ENCODE data around the gene TSHZ2.
"Not testable (repeated sequence)": the region's sequence is repeated elsewhere in the genome, so short reads cannot be mapped to it uniquely, and the experiment has no call there.

The TSHZ2 gene

GRCh38 chr20:52962183-52962582 lies 10.0 kb upstream of the TSHZ2 start:
- no peak for DNase-seq

- DNase-seq: no peak
Observed at GRCh38 chr20:52963131-52963530, 9.0 kb upstream of the TSHZ2 start.

DNA sequence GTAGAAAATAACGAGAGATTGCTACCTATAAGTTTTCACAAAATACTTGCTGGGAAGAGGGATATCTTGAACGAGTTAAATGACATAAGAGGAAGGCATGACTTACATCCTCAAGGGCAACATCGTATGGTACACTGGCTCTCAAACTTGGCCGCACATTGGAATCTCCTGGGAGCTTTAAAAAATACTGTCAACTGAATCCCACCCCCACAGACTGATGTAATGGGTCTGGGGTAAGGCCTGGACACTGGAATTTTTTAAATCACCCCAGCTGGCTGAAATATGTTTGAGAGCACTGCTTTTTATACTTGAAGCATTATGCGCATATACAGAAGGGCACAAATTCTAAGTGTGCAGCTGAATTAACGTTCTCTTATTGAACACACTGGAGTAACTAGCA lies 8.0 kb upstream of the TSHZ2 start:
- DNase-seq: no peak

- no peak for DNase-seq
Observed at GRCh38 chr20:52965380-52965779, 6.8 kb upstream of the TSHZ2 start.

DNA sequence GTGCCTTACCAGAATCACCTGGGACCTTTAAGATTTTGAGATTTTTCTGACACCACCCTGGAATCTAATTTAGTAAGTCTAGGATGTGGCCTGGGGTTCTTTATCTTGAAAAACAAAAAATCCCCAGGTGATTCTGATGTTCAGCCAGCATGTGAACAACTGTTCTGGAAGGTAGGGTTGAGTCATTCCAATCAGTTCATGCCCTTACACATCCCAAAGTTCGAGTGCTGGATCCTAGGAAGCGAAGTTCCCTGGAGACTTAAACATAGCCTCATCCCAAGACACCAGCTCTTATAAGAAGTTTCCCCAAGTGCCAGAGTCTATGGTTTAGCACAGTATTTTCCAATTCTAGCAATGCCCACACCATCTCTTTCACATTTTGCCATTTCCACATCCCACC lies 6.3 kb upstream of the TSHZ2 start:
- no peak for DNase-seq

DNA sequence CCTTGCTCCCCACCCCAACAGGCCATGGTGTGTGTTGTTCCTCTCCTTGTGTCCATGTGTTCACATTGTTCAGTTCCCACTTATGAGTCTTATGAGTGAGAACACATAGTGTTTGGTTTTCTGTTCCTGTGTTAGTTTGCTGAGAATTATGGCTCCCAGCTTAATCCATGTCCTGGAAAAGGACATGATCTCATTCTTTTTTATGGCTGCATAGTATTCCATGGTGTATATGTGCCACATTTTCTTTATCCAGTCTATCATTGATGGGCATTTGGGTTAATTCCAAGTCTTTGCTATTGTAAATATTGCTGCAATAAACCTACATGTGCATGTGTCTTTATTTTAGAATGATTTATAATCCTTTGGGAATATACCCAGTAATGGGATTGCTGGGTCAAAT lies 5.6 kb upstream of the TSHZ2 start:
- DNase-seq: not testable (repeated sequence)

DNA sequence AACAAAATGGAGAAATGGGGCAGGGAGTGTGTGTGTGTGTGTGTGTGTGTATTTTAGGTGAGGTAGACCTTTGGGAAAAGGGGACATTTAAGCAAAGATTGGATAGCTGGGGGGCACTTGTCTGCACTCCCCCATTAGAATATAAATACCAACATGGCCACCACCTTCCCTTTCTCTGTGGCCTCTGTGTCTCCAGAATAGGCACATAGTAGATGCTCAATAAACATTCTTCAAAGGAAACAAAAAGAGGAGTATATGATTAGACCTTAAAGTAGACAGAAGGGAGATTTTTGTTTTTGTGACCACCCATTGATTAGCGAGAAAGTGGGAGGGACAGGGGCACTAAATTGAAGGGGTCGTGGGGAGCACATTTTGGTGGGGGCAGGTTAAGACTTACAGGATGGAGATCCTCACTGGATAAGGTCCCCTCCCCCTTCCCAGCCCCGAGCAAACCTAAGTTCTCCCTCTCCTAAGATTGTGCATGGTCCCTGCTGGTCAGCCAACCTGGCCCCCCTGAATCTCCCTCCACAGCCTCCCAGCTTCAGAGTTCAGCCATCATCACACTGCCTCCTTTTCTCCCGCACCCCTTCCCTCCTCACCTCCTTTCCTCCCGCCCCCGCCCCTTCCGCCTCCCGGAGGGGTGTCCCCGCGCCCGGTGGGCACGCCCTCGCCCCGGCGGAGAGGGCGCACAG lies 514 bp upstream of the TSHZ2 start:
- DNase-seq: no peak

DNA sequence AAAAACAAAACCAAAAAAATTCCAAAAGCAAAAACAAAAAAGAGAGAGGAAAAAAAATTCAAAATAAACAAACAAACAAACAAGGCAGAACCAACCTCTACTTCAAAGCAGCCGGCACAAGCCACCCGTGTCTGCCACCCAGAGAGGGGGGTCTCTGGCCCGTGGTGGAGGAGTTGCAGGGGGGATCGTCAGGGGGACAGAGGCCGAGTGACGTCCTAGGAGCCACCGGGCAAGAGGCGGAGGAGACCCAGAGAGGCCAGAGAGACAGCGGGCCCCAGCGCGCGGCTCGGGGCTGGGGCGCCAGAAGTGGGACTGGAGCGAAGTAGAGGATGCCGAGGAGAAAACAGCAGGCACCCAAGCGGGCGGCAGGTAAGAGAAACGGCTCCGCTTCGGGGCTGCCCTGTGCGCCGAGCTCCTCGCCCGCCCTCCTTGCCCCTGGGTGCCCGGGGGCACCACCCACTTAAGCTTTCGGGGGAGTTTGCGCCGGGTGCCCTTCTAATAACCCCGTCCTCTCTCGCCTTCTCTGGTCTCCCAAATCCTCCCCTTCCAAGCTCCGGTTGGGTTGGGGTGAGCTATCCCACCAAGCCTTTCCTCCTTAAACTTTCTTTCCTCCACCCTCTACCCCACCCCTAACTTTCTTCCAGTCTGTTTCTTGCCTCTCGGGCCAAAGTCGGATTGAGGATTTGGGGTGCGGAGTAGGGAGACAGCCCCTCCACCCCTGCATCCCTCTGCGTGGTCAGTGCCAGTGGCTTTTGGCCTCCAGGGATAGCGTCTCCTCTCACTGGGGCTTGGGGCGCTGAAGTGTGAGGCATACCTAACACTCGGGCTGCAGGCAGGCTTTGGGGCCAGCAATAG lies 1.0 kb downstream of the TSHZ2 start:
- DNase-seq: peak; percentile 77

- DNase-seq: no peak
Observed at GRCh38 chr20:52974179-52974594, 2.0 kb downstream of the TSHZ2 start.

- DNase-seq: no peak
Observed at GRCh38 chr20:52975029-52975732, 3.0 kb downstream of the TSHZ2 start.

DNA sequence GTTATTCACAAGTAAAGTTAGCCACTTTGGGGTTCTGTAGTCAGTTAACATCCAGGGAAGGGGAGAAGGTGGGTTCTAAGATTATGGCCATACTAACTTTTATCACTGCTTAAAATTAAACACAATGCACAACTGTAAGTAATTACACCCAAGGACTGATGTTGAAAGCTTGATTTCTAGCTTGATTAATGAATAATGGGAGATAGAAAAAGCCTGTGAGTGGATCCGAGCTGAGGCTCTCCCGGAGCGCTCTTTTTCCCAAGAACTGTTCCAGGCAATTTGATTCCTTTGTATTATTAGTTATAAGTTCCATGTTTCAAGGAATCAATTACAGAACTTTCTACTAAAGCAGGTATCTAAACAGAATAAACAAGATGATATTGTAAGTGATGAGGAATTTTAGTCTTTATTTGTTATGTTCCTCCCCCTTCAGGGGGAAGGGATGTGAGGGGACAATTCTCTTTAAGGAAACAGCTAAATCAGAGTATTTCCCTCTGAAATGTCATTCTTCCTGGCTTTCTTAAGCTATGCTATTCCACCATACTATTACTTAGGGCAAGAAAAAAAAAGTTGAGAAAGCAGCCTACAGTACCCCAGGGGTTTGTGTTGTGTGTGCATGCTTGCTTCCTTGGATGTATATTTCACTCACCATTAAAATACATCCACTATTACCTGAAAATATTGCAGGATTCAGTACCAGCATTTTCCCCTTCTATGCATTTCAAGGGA lies 3.8 kb downstream of the TSHZ2 start:
- DNase-seq: no peak

GRCh38 chr20:52978851-52979250 lies 6.7 kb downstream of the TSHZ2 start:
- DNase-seq: no peak

GRCh38 chr20:52981051-52981450 lies 8.9 kb downstream of the TSHZ2 start:
- no peak for DNase-seq

DNA sequence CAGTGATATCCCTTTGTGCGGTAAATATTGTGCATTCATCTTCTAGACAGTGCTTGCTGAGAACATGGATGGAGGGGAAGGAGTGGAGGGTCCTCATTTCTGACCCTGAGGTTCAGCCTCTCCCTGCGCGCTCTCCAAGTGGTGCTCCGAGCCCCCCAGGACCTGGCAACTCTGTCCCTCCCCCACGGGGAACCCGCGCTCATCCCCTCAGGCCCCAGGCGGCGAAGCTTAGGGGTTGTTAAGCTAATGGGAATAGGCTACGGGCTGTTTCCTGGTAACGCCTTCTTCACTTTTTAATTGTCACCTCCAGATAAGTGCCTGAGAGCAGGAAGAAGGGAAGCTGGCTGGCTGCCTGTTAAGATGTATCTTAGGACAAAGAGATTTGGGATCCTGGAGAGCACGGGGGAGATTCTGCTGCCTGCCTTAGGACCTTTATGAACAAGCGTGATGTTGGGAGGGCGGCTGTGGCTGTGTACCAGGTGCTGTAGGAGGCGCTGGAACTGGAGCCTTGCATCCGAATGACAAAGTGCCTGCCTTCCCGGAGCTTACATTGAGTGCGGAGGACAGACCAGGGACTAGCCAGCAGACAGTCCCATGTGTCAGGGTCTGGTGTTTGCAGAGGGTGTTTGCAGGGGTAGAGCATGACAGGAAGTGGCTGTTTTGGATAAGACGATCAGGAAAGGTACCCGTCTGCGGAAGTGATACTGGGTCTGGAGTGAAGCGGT lies 11.7 kb downstream of the TSHZ2 start:
- no peak for DNase-seq

DNA sequence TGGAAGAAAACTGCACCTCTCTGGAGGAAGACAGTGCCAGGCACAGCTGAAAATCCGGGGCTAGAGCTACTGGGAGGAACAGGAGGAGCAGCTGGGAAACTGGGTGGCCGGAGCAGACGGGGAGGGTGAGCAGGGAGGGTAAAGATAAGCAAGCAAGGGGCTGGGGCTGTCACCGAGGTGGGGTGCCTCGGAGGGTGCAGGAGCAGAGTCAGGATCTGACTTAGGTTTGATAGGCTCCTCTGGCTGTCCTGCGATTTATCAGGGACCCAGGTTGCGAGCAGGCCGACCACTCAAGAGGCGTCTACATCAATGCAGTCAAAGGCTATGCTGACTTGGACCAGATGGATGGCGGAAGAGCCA lies 12.3 kb downstream of the TSHZ2 start:
- DNase-seq: no peak

DNA sequence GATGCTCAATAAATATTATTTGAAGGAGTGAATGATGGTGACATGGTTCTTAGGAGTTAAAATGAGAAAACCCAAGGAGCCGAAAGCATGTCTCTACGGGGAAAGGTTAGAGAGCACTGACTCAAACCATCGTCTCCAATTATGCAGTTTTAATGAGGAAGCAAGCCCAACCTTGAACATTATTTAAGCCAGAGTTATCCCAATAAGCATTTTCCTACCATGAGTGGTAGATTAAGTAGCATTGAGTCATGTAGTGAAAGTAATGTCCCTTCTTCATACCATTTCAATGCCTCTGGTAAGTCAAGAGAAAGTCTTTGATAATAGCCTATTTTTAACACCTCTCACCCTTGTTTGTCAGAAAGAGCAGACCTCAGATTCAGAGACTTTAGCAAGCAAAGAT lies 13.5 kb downstream of the TSHZ2 start:
- no peak for DNase-seq

- no peak for DNase-seq
Observed at GRCh38 chr20:52987295-52987694, 15.1 kb downstream of the TSHZ2 start.

DNA sequence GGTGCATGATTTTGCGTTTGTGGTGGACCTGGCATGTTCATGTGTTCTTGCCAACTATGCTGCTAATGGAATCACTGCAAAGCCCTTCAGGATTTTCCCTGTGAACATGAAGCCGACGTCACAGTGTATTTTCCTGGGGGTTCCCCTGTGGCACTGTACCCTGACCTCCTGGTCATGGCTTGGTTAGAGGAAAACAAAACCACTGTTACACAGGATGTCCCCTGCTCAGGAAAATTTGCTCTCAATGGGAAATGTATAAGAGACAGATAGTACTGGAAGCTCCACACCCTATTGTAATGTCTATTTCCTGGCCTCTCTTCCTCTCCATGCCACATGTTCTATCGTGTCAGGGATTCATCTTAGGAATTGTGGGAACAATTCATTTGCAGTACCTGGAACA lies 19.7 kb downstream of the TSHZ2 start:
- DNase-seq: no peak

GRCh38 chr20:52992632-52993031 lies 20.5 kb downstream of the TSHZ2 start:
- no peak for DNase-seq

DNA sequence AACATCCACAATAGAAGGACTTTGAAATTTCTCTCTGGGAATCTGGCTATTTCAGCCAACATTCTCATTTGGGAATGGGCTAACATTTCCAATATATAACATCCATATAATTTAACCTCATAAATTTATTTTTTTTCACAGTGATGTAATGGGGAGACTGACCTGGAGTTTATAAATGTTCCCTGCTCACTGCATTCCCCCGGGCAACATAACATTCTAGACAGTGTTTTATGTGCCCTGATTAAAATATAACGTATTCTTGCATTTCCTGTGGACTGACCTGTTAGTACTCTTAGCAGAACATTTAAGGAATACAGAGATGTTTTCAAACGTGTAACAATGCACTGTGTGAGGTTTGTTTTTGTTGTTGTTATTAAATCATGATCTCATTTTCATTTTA lies 20.9 kb downstream of the TSHZ2 start:
- no peak for DNase-seq

- no peak for DNase-seq
Observed at GRCh38 chr20:52994184-52994970, 22.2 kb downstream of the TSHZ2 start.

DNA sequence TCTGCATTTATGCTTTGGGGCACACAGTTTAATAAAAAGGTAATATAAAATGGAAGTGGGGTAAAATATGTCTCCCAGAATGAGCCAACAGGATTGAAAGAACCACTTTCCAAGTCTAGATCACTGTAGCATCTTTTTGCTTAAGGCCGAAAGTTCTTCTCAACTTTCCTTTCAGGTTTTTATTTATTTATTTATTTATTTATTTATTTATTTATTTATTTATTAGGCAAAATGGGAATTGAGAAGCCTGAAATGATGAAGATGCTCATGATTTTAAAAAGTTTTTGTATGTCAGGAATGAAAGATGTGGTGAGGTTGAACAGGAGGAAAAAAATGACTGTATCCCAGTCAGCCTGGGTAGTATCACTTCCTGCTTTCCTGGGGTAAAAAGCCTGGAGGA lies 24.0 kb downstream of the TSHZ2 start:
- no peak for DNase-seq

Data from retina (tissue), 1 donor.